ENCODE results near the gene TESK1. TPM values are rescaled to one million over a fixed set of nuclear protein-coding genes. Genes with fewer than 3 reads are reported as not detected.
"Not testable (repeated sequence)": the region's sequence is repeated elsewhere in the genome, so short reads cannot be mapped to it uniquely, and the experiment has no call there.

The TESK1 gene
- total and polyA plus RNA-seq, 2 donors = 6.8 to 52.9 TPM

- DNase-seq (ENCODE audit: extremely low spot score) = not testable (repeated sequence)
These were observed 7.0 kb downstream of the TESK1 start for GRCh38 chr9:35612066-35612465.

DNA sequence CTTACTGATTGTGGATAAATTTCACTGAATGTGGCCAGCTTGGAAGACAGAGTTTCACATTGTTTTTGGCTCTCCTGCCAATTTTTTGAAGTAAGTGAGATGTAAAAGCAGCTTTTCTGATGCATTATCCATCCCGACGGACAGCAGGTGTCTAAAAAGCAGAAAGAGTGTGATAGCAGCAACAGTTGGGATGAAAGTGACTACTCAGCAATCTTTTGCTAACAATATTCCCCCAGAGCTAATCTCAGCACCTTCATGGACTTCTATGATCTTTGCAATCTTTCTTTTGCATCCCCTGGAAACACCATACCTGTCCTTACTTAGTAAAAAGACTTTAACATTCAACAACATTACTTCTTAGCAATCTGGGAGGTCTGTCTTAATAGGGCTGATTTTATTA is 7.8 kb downstream of the TESK1 start:
- H3K4me3 ChIP-seq (ENCODE audit: low read depth, low read length) = no peak overlapping the region

More at GRCh38 chr9:35612066-35612465, 7.0 kb downstream of the TESK1 start:
- H3K36me3 ChIP-seq (ENCODE audit: insufficient read depth); H3K4me3 ChIP-seq (ENCODE audit: low read depth, low read length); H3K4me1 ChIP-seq (ENCODE audit: insufficient read depth); H3K27ac ChIP-seq (ENCODE audit: low read depth): not testable (repeated sequence)
- WGBS = 92% methylated on average over 4 of the region's 4 CpGs

DNA sequence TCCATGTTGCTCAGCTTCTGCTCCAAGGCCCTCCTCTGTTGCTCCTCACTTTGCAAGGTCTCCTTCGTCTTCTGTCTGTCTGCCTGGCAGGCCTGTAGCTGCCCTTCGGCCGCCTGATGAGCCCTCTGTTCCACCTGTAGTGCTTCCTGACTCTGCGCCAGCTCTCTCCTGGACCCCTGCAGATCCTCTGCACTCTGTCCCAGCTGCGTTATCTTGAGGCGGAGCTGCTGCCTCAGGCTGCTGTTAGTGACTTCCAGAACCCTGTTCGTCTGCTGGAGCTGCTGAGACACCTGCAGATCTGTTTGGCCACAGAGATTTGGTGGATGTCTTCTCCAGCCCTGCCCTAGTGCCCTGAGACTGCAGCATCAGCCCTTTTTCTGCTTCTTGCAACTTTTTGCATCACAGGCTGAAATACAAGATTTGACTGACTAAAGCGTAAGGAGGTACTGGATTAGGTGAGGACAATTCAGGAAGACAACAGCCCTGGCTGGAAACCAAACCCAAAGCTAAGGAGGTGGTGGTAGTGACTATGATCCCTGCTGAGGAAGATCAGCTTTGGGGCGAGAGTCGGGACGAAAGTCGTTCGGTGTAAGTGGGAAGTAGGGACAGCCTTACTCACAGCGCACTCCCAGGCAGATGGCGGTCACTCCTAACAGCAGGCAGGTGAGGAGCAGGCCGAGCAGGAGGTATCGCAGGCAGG is 11.1 kb downstream of the TESK1 start:
- H3K4me3 ChIP-seq (ENCODE audit: low read depth, low read length) = no peak overlapping the region

More for the DNA sequence above, 7.8 kb downstream of the TESK1 start:
- WGBS = 93% methylated on average over 2 of the region's 2 CpGs
- Histone ChIP-seq H3K36me3 (ENCODE audit: insufficient read depth) (peaks cover 6% of the 10 kb centered on the region), H3K27ac (ENCODE audit: low read depth) (no peak overlapping the region), H3K4me1 (ENCODE audit: insufficient read depth) (no peaks in the 10 kb centered on the region)
- DNase-seq (ENCODE audit: extremely low spot score) = no peak

DNA sequence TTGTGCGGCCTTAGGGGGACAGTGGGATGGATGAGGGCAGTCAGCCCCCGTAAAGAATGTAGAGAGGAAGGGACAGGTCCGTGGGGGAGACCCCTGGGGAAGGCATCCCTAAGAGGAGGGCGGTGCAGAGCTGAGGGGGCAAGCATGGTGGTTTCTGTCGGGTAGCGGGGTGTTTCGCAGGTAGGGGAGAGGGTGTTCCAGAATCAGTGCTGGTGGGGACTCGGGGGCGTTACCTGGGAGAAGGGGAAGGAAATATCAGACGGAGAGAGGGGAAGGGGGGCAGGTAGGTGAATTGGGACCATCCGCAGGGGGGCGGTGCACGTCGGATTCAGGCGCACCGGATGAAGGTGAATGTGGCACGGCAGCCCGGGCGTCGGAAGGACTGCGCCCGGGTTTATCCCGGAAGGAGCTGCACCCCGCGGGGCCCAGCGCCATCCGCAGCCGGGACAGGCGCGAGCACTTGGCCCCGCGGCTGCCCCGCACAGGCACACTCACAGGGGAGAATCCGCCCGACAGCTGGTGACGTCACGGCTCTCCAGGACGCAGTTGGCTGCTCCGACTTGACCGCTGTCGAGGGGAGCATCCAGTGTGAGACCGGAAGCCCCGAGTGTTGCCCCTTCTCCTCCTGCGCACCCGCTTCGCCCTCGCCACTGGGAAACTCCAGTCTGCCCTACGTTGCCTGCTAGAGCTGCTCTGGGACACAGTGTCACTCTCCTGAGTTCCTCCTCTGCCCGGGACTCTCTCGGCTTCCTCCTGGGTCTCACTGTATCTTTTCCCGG is 11.8 kb downstream of the TESK1 start:
- Histone ChIP-seq H3K4me3 (ENCODE audit: low read depth, low read length) (peak overlapping the region; percentile 35), H3K27ac (ENCODE audit: low read depth) (no peak overlapping the region), H3K4me1 (ENCODE audit: insufficient read depth) (no peaks in the 10 kb centered on the region), H3K36me3 (ENCODE audit: insufficient read depth) (no peaks in the 10 kb centered on the region)
- 8% methylated on average over 51 of the region's 51 CpGs for WGBS
- DNase-seq (ENCODE audit: extremely low spot score) = no peak

More for the DNA sequence above, 11.1 kb downstream of the TESK1 start:
- H3K36me3 ChIP-seq (ENCODE audit: insufficient read depth) = no peaks in the 10 kb centered on the region
- H3K27ac ChIP-seq (ENCODE audit: low read depth) = no peak overlapping the region
- DNase-seq (ENCODE audit: extremely low spot score) = no peak
- no peaks in the 10 kb centered on the region for H3K4me1 ChIP-seq (ENCODE audit: insufficient read depth)
- 70% methylated on average over 17 of the region's 17 CpGs for WGBS

DNA sequence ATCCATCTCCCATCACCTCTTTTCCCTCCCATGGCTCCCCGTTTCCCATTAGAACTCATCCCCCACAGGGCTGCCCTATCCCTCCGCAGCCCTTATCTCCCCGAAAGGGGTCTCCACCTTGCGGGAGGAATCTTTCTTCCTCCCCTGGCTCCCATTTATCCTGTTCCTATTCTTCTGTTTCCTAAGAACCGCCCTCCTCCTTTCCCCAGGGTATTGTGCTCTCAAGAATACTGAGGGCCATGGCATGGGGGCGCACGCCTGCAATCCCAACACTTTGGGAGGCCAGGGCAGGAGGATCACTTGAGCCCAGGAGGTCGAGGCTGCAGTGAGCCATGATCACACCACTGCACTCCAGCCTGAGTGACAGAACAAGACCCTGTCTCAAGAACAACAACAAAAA is 12.5 kb downstream of the TESK1 start:
- Histone ChIP-seq H3K4me3 (ENCODE audit: low read depth, low read length) (no peak overlapping the region), H3K36me3 (ENCODE audit: insufficient read depth) (no peaks in the 10 kb centered on the region), H3K27ac (ENCODE audit: low read depth) (no peak overlapping the region), H3K4me1 (ENCODE audit: insufficient read depth) (no peaks in the 10 kb centered on the region)
- WGBS = 64% methylated on average over 8 of the region's 8 CpGs
- no peak for DNase-seq (ENCODE audit: extremely low spot score)

DNA sequence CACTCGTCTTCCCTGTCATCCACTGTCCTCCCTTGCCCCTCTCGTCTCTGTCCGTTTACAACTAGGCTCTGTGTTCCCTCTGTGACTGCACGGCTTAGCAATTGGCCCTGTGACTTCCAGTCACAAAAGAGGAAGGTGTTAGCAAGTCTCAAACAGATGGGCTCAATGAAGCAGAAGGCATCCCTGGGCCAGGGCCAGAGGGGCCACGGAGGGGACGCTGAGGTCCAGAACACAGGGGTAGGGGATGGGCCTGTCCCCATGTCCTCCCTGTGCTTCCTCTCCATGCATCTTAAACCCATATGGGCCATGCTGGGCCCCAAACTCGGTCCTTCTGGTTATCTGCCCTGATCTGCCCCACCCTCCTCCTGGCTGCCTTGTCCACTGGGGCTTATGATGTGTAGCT is 13.3 kb downstream of the TESK1 start, which contains the start of gene CD72:
Gene CD72, minus strand, starts transcription at position 89 of the 403 bp plus-strand sequence. CDS start 110 bp downstream, outside the sequence.
- Histone ChIP-seq H3K36me3 (ENCODE audit: insufficient read depth) (no peaks in the 10 kb centered on the region), H3K4me1 (ENCODE audit: insufficient read depth) (no peaks in the 10 kb centered on the region), H3K4me3 (ENCODE audit: low read depth, low read length) (peak within 1 kb of the TSS; percentile 35), H3K27ac (ENCODE audit: low read depth) (no peak within 1 kb of the TSS)
- DNase-seq (ENCODE audit: extremely low spot score) = no peak
- 72% methylated on average over 7 of the region's 7 CpGs for WGBS

DNA sequence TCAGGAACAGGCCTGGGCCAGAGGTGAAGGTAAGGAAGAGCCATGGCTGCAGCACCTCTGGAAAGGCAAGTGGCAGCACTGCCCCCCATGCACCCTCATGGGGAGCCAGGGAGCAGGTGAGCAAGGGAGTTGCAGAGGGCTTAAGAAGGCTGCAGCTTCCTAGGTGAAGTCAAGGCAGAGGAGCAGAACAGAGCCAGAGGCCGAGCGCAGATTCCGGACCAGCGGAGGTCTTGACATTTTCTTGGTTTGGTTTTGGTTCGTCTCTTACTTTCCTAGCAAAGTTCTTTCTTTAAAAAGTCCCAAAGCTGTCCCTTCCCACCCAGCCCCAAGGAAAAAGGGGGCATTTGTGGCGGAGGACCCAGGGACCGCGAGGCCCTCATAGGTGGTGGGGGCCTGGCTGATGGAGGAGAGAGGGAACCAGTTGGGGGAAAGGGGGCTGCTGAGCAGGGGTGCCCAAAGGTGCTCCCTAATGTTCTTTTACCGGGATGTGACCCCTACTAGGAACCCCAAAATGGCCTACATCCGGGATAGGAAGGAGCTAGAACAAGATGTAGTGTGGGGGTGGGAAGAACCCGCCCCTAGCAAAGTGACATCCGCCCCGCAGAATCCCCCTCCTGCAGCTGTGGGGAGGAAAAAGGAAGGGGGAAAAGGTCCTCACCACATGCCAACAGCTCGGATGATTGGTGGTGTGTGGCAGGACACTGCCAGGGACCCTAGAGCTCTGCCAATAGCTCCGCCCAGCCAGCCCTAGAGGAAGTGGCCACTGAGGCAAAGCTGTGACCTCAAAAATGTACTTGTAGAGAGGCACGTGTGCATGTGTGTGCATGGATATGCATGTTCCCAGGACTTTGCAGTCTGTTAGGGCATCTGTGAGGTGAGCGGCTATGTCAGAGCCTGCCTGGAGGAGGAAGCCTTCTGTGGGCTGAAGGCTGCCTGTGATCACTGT is 14.1 kb downstream of the TESK1 start:
- DNase-seq (ENCODE audit: extremely low spot score) = no peak
- no peaks in the 10 kb centered on the region for H3K36me3 ChIP-seq (ENCODE audit: insufficient read depth)
- H3K4me3 ChIP-seq (ENCODE audit: low read depth, low read length) = no peak overlapping the region
- no peak overlapping the region for H3K27ac ChIP-seq (ENCODE audit: low read depth)
- whole genome bisulfite sequencing = 88% methylated on average over 17 of the region's 17 CpGs
- no peaks in the 10 kb centered on the region for H3K4me1 ChIP-seq (ENCODE audit: insufficient read depth)

- Histone ChIP-seq H3K4me1 (ENCODE audit: insufficient read depth) (no peaks in the 10 kb centered on the region), H3K36me3 (ENCODE audit: insufficient read depth) (no peaks in the 10 kb centered on the region), H3K27ac (ENCODE audit: low read depth) (no peak overlapping the region), H3K4me3 (ENCODE audit: low read depth, low read length) (no peak overlapping the region)
- 73% methylated on average over 2 of the region's 2 CpGs for WGBS
- DNase-seq (ENCODE audit: extremely low spot score) = no peak
These were observed 14.7 kb downstream of the TESK1 start for GRCh38 chr9:35619800-35620158.

DNA sequence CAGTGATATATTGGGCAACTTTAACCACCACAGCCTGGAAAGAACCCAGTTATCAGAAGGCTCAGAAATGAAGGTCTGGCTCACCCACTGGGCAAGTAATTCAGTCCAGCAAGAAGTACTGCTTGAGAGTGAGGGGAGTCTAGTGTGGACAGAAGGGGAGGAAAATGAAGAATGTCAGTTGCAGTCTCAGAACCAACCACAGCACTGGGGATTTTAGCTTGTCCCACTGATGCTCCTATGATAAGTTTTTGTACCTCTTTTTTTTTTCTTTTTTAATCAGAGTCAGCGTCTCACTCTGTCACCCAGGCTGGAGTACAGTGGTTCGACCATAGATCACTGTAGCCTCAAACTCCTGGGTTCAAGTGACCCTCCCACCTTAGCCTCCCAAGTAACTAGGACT is 22.5 kb downstream of the TESK1 start:
- Histone ChIP-seq H3K36me3 (ENCODE audit: insufficient read depth) (no peaks in the 10 kb centered on the region), H3K27ac (ENCODE audit: low read depth) (no peak overlapping the region), H3K4me1 (ENCODE audit: insufficient read depth) (no peaks in the 10 kb centered on the region), H3K4me3 (ENCODE audit: low read depth, low read length) (no peak overlapping the region)
- WGBS = 85% methylated on average over 2 of the region's 2 CpGs
- no peak for DNase-seq (ENCODE audit: extremely low spot score)

DNA sequence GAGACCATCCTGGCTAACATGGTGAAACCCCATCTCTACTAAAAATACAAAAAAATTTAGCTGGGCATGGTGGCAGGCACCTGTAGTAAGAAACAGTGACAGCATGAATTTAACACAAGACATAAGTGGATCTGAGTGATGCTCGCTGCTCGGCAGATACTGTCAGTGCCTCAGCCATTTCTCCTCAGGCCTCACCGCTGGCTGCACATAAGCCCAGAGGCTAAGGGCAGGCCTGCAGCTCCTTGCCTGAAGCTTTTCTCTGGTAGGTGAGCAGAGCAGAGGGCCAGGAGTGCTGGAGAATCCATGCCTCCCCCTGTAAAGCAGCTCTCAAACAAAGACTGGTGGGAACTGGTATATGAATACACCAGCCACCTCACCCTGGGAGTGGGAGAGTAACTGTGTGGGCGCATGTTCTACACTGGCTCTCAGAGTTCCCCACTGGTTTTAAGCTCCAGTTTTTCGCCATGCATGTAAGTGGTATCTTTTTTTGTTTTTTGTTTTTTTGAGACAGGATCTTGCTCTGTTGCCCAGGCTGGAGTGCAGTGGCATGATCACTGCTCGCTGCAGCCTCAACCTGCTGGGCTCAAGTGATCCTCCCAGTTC is 23.4 kb downstream of the TESK1 start:
- no peaks in the 10 kb centered on the region for H3K36me3 ChIP-seq (ENCODE audit: insufficient read depth)
- H3K4me1 ChIP-seq (ENCODE audit: insufficient read depth) = no peaks in the 10 kb centered on the region
- WGBS = 96% methylated on average over 6 of the region's 6 CpGs
- H3K4me3 ChIP-seq (ENCODE audit: low read depth, low read length) = no peak overlapping the region
- H3K27ac ChIP-seq (ENCODE audit: low read depth) = no peak overlapping the region
- DNase-seq (ENCODE audit: extremely low spot score) = no peak

DNA sequence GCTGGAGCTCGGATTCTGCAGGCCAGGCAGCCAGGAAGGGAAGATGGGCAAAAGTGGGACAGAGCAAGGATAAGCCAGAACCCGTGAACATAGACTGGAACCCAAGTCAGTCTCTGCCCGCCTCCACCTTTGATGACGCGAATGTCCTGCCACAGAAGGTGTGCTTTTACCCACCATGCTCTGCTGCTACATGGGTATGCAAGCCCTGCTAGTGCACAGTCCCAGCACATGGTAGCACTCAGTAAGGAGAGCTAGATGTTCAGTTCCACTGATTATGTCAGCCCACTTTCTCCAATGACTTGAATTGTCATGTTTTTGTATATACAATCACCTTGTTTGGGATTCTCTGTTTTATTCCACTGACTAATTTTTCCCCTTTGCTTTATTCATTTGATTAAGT is 24.5 kb downstream of the TESK1 start:
- H3K36me3 ChIP-seq (ENCODE audit: insufficient read depth) = no peaks in the 10 kb centered on the region
- H3K27ac ChIP-seq (ENCODE audit: low read depth) = no peak overlapping the region
- DNase-seq (ENCODE audit: extremely low spot score) = no peak
- H3K4me1 ChIP-seq (ENCODE audit: insufficient read depth) = no peaks in the 10 kb centered on the region
- H3K4me3 ChIP-seq (ENCODE audit: low read depth, low read length) = no peak overlapping the region
- WGBS = 80% methylated on average over 5 of the region's 5 CpGs

DNA sequence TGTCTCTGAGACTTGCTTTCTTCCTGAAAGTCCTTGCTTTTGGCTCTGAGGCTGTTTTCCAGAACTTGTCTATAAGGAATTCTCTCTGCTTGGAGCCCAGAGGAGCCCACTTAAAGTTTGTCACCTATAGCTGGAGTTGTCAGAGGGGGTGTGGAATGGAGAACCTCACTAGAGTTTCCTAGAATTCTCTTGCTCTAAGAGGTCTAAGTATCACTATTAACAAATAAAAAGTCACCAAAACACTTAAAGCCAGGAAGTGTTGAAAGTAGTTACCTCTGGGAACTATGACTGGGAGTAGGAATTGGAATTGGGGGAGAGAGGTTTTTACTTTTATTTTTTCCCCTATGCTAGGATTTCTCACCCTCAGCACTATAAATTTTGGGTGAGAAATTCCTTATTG is 30.7 kb downstream of the TESK1 start:
- Histone ChIP-seq H3K27ac (ENCODE audit: low read depth) (no peak overlapping the region), H3K4me1 (ENCODE audit: insufficient read depth) (no peaks in the 10 kb centered on the region), H3K4me3 (ENCODE audit: low read depth, low read length) (no peak overlapping the region), H3K36me3 (ENCODE audit: insufficient read depth) (no peaks in the 10 kb centered on the region)
- no peak for DNase-seq (ENCODE audit: extremely low spot score)

Measured in urinary bladder (tissue), 4 donors.